GM21786 (cell line): ENCODE results near the gene ANKRD11.
A peak's percentile ranks its signal among the peaks of the same experiment; 100 is the strongest.

Source experiments
- ATAC-seq: cut with Tn5 transposase; IDR thresholded peaks from one replicate; pipeline ENCODE4 v1.9.1; 2021; ENCODE audit not compliant: unreplicated experiment

ANKRD11 gene

GRCh38 chr16:89507214-89507833, 17.0 kb upstream of the ANKRD11 start:
- ATAC-seq, result no peak

DNA sequence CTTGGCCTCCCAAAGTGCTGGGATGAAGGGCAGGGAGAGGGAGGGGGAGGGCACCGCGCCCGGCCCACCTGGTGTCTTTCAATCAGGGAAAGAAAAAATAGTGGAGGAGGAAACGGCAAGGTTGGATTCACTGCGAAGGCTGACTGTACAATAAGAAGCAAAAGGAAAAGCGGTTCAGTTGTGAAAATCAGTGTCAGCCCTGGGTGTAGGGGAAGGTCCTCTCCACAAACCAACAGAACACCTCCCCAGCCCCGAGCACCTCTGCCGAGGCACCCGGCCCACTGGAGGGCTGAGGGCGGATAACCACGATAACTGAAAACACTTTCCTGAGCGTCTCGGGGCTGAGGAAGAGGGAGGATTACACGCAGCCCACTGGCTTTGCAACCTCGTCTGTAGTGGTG, 16.4 kb upstream of the ANKRD11 start:
- ATAC-seq, result no peak

DNA sequence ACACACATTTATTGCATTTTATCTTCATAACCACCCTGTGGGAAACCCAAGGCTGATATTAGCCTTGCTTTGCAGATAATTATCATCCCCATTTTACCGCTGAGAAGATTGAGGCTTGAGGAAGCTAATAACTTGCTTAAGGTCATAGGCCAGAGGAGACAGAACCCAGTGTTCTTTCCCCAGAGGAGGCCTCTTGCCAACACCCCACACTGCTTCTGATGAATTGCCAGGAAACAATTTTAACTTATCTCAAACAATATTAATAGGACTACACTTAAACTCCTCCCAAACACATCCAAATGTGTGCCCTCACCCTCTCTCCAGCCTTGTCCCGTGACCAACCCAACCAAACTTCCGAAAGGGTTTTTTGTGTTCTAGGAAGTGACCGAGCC, 15.7 kb upstream of the ANKRD11 start:
- no peak for ATAC-seq

GRCh38 chr16:89505204-89506112, 15.1 kb upstream of the ANKRD11 start:
- peak; percentile 65 for ATAC-seq

DNA sequence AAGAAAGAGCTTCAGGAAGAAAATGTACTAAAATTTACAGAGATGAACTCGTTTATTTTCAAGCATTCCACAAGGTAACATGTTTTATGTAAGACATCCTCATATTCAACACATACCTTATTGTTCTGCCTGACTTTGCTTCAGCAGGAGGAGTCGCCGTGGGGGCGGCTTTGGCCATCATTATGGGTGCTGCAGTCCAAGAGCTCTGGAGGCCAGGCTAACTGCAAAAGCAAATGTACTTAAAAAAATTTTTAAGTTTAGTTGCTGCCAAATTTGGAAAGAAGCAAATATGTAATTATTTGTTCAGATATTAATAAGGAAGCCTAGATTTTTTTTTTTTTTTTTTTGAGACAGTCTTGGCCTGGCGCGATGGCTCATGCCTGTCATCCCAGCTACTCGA, 13.7 kb upstream of the ANKRD11 start:
- no peak for ATAC-seq

GRCh38 chr16:89502081-89502843, 11.9 kb upstream of the ANKRD11 start:
- ATAC-seq, result no peak

DNA sequence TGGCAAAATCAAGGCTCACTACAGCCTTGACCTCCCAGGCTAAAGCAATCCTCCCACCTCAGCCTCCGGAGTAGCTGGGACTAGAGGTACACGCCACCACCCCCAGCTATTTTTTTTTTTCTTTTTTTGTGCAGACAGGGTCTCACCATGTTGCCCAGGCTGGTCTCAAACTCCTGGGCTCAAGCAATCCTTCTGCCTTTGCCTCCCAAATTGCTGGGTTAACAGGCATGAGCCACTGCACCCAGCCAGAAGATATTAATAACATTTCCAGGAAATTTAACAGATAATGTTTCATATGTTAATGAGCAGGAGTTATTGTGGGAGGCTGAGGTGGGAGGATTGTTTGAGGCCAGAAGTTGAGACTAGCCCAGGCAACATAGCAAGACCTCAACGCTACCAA, 9.4 kb upstream of the ANKRD11 start:
- ATAC-seq, result no peak

- no peak for ATAC-seq
Measured at GRCh38 chr16:89498839-89499238, 8.5 kb upstream of the ANKRD11 start.

- ATAC-seq, result no peak
Measured at GRCh38 chr16:89495121-89495520, 4.8 kb upstream of the ANKRD11 start.

DNA sequence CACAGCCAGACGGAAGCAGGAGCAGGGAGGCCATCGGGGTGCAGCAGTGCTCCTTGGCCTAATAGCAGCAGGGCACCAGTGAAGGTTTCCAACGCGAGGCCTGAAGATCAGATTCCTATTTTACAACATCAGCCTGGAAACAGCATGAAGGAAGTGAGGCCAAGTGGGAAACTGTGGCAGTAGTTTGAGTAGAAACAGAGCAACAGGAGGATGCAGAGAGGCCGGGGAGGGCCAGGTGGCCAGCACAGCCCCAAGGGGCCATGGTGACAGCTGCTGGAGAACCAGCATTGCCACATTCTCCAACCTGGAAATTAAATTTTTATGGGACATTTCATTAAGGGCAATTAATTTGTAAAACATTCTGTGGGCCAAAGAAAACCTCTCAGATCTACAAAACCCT, 3.4 kb upstream of the ANKRD11 start:
- ATAC-seq, result no peak

DNA sequence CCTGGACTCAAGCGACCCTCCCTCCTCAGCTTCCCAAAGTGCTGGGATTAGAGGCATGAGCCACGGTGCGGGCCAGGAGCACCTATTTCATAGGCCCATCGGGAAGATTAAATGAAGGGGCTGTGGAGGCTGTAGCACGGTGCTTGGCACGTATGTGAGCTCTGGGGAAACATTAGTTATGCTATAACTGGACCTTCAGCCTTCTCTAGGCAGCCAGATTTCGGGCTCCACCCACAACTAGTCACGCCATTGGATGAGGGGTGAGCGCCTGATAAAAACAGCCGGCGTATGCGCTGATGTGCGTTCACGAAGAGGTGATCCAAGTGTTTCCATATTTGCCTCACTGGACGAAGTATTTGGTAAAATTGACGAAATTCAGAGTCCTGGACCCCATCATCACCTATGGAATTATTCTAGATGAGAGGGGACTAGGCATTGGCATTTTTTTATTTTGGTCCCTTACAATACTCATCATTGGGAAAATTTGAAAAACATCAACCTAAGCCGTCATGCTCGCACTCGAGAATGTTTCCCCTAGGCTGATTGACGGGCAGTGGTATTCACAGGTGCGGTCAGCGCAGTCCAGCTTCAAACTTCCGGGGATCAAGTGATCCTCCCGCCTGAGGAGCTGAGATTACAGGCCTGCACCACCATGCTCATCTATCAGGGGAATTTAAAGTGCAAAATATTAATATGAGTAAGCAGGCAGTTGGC, 1.8 kb upstream of the ANKRD11 start:
- ATAC-seq, result no peak

DNA sequence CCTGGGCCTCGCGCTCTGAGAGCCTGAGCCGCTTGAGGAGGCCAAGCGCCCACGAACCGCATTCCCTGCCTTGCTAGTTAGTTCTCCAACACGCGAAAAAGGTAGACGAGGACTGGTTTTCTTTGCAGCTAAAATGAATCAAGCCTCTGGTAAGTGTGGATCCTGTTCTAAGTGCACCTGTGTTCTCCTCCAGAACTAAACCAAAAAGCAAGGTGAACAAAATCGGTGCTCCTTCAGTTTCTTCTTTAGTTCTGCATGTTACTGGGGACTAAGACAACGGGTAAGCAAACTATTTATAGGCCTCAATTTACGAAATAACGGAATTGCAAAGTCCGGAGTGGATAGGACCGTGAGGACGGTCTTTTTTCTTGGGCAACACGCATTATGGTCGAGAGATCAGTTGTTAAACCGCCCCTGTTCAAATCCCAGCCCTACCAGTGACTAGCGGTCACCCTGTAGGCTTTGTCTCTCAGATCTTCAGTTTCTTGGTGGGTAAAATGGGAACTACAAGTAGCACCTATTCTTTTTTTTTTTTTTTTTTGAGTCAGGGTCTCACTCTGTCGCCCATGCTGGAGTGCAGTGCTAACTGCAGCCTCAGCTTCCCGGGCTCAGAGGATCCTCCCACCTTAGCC, 993 bp upstream of the ANKRD11 start:
- ATAC-seq, result no peak

DNA sequence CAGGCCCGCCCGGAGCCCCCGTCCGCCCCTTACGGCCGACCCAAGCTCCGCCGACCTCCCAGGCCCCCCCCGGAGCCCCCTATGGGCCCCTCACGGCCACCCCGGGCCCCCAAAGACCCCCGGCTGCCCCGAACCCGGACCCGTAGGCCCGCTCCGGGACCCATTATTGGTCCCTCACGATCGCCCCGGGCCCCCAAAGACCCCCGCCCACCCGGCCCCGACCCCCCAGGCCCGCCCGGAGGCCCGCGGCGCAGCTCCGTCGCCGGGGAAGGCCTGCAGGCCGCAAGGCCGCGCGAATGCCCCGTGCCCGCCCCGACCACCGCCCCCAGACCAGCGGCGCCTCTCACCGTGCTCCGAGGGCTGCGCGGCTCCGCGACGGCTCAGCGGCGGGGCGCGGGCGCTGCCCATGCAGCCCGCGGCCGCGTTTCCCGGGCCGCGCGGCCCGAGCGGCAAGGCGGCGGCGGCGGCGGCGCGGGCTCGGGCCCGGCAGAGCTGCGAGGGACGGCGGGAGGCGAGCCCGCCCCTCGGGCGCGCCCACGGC, 393 bp downstream of the ANKRD11 start:
- ATAC-seq, result no peak

GRCh38 chr16:89489040-89489897, 1.1 kb downstream of the ANKRD11 start:
- peak; percentile 21 for ATAC-seq

DNA sequence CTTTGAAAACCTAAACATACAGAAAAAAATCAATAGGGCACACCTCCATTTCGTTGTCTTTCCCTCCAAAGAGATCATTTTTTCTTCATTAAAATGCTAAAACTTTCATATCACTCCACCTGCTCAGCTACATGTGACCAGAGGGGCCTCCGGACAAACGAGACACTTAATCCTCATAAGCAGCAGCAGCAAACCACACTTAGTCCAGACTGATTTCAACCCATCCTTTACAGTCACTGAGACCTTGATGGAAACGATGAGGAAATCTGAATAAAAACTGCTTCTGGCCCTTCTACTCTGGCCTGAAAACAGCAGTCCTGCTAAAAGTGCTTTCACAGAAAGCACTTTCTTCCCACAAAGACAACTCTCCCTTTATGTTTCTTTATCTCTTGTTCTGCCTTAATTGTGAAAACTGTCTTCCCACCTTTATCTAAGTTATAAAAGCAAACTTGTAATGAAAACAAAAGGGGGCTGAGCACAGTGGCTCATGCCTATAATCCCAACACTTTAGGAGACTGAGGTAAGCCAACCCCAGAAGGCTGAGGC, 4.6 kb downstream of the ANKRD11 start:
- ATAC-seq, result no peak

DNA sequence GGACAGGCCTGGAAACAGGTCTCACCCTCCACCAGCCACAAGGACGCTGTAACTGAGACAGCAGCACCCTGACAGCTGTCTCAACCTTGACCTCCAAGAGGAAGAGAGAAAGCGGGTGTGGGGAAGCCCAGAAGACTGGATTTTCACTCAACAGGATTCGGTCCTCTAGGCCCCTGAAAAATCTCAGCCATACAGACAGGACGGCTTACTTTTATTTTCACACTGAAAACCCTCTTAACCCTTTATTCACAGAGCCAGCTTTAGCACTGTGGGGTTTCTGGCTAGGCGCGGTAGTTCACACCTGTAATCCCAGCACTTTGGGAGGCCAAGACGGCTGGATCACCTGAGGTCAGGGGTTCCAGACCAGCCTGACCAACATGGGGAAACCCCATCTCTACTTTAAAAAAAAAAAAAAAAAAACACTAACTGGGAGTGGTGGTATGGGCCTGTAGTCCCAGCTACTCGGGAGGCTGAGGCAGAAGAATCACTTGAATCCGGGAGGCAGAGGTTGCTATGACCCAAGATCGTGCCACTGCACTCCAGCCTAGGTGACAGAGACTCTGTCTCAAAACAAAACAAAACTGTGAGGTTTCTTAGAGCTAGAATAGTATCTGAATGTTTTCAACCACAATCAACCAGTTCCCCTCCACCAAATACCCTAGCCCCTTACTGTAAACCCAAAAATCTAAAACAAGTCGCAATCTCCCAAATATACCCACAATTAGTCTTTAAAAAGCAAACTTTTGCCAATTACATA, 5.3 kb downstream of the ANKRD11 start:
- no peak for ATAC-seq

DNA sequence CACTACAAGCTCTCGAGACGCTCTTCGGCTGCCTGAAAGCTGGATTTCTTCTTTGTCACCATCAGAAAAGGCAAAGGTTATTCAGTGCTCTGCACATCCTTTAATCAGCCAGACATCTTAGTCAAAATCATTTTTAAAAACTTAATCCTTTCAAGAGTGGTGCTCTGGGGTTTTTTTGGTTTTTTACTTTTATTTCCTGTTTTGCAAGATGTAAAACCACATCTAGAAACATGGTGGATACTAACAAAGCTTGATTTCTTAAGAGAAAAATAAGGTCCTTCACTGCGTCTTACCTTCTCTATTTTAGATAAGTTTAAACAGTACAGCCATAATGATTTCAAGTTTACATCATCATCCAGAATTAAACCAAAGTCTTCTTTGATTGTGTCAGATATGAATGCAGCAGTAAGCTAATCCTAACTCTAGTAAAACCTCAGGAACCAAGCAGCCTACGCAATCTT, 6.3 kb downstream of the ANKRD11 start:
- ATAC-seq, result no peak

GRCh38 chr16:89482817-89483205, 7.5 kb downstream of the ANKRD11 start:
- ATAC-seq, result no peak
